Dendritic cell treated with granulocyte-macrophage colony-stimulating factor and Interleukin-4, amounts not matched to agents 40 ng/mL and 50 ng/mL, for 4 days (primary cell): ENCODE results near the gene PLEKHG1.

Experiments
- H3K27ac Mint-ChIP-seq: one replicate; pipeline ENCODE4 v1.8.0; 2022; ENCODE audit warnings: mild to moderate bottlenecking, mixed read lengths
- H3K27me3 Mint-ChIP-seq: one replicate; pipeline ENCODE4 v1.8.0; 2022; ENCODE audit warnings: mild to moderate bottlenecking, mixed read lengths
- H3K36me3 Mint-ChIP-seq: one replicate; pipeline ENCODE4 v1.8.0; 2022; ENCODE audit warnings: low read depth, mixed read lengths
- H3K4me1 Mint-ChIP-seq: one replicate; pipeline ENCODE4 v1.8.0; 2022; ENCODE audit warnings: low read depth, mixed read lengths
- H3K4me3 Mint-ChIP-seq: one replicate; pipeline ENCODE4 v1.8.0; 2022; ENCODE audit warnings: mild to moderate bottlenecking, moderate library complexity, mixed read lengths
- H3K9me3 Mint-ChIP-seq: one replicate; pipeline ENCODE4 v1.8.0; 2022; ENCODE audit warnings: mixed read lengths
- intact Hi-C: fragments of 100-400 bp; cut with micrococcal nuclease; formaldehyde crosslinking; loops from one replicate; pipeline ENCODE4 v1.15.0; 2022

Gene PLEKHG1

DNA sequence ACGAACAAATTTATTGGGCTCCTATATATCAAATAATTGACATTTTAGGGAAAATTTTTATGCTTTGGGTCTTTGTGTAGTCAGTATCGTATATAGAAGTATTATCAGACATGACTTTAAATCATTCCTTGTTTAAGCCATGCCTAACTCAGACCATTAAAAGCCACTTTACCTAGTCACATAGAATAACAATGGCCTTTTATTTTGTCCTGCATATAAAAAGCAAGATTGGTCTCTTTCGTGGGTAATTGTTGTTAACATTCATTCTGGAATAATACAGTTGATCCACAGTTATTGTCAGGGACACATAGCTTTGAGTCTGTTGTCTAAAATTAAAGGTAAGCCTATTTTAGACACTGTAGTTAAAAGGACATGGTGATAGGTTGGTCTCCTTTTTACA, 47.4 kb downstream of the PLEKHG1 start:
- H3K4me3 Mint-ChIP-seq: no peak overlapping the region
- no peaks in the 10 kb centered on the region for H3K9me3 Mint-ChIP-seq
- peaks cover 6% of the 10 kb centered on the region for H3K27me3 Mint-ChIP-seq
- H3K36me3 Mint-ChIP-seq: no peaks in the 10 kb centered on the region
- intact Hi-C loops: no loop called here
- H3K27ac Mint-ChIP-seq: no peak overlapping the region
- no peaks in the 10 kb centered on the region for H3K4me1 Mint-ChIP-seq
